Psoas muscle (tissue), 8 donors: ENCODE measurements around the gene PRSS21. TPM values are rescaled to one million over a fixed set of nuclear protein-coding genes. Genes with fewer than 3 reads are reported as not detected.

Source experiments
- ATAC-seq, 4 donors: fragments of 200-7000 bp; cut with Tn5 transposase; one replicate each; pipeline ENCODE4 v1.9.1; 2020; ENCODE audit warnings: moderate library complexity in 3 of 4, mild to moderate bottlenecking in 2 of 4
- DNase-seq, 2 donors: peaks; one replicate each; pipeline ENCODE4 v3.0.0-alpha.2; 2020
- H3K27ac ChIP-seq: fragments of 200-600 bp; one replicate; pipeline ENCODE4 v1.8.0; 2022
- H3K27me3 ChIP-seq, 3 donors: fragments of 200-600 bp in 1 of 3; one replicate each; pipeline versions ENCODE4 v1.6.1 to v1.8.0; 2013 to 2022; ENCODE audit warnings: low read length in 2 of 3, mild to moderate bottlenecking in 2 of 3, moderate library complexity in 1 of 3; ENCODE audit not compliant: insufficient read depth in 3 of 3
- H3K36me3 ChIP-seq, 2 donors: fragments of 200-600 bp in 1 of 2; one replicate each; pipeline versions ENCODE4 v1.6.1 to v1.8.0; 2013 to 2022; ENCODE audit warnings: low read depth in 1 of 2, mild to moderate bottlenecking in 1 of 2, moderate library complexity in 1 of 2; ENCODE audit not compliant: insufficient read depth in 1 of 2
- H3K4me1 ChIP-seq: fragments of 200-600 bp; one replicate; pipeline ENCODE4 v1.8.0; 2022
- H3K4me3 ChIP-seq: fragments of 200-600 bp; one replicate; pipeline ENCODE4 v1.8.0; 2022; ENCODE audit warnings: mild to moderate bottlenecking
- H3K9me3 ChIP-seq: fragments of 200-600 bp; one replicate; pipeline ENCODE4 v1.8.0; 2022
- CTCF ChIP-seq: fragments of 200-600 bp; IDR thresholded peaks from one replicate; pipeline ENCODE4 v1.8.0; 2022; ENCODE audit warnings: antibody characterized with exemption
- WGBS, 3 donors: extraction: QIAGEN DNeasy Blood & Tissue Kit; methylation state at CpG; one replicate each; pipeline versions ENCODE4 v1.1.6 to v1.1.7; 2013; 5-methylcytosine and 5-hydroxymethylcytosine counted together
- intact Hi-C, 2 donors: fragments of 100-400 bp; cut with DNase I; formaldehyde crosslinking; loops; one replicate each; pipeline versions ENCODE4 v1.11.0 to v1.14.2; 2022
- polyA plus RNA-seq, 3 donors: library from polyadenylated mRNA; stranded (reverse); fragments of 200-250 nt; gene quantifications; one replicate each; pipeline ENCODE4 v1.2.3, GENCODE V29; 2013
- total RNA-seq, 4 donors: library from RNA; stranded (reverse); fragmentation: NEBNext Ultra II Directional in 2 of 4; extraction: Animal tissue kit (Norgen Biotek cat#: 25700) in 2 of 4; gene quantifications; one replicate each; pipeline versions ENCODE4 v1.2.1 to v1.2.4, GENCODE V29; 2021 to 2023
- donor health status: healthy with polysubstance abuse.
- donor health status: DM: no; HTN: no; CAD: no; lungs with moderate emphysema.
- donor health status: Bipolar disorder and iron deficiency.
- donor health status: healthy.
- donor health status: DM: yes; HTN: yes; CAD: no.
- donor health status: DM: no; HTN: no; CAD: no.
- donor health status: DM: no; HTN: no; CAD: no.
- donor health status: DM: yes; HTN: yes; CAD: no.

The PRSS21 gene
- total and polyA plus RNA-seq, 7 donors: 0.05 to 0.20 (median 0.10) TPM; not detected in 4

- intact Hi-C loops: no loop called here
- WGBS, 3 donors: 78 to 82% (median 80%) methylated on average over 3 of the region's 3 CpGs
- H3K9me3 ChIP-seq: peaks cover 3% of the 10 kb centered on the region
- H3K4me1 ChIP-seq: peaks cover 6% of the 10 kb centered on the region
- H3K36me3 ChIP-seq: no peaks in the 10 kb centered on the region
- H3K27ac ChIP-seq: no peak overlapping the region
- no peak overlapping the region for H3K4me3 ChIP-seq
- no peak for TF ChIP-seq CTCF
- DNase-seq (no peak), ATAC-seq (no peak)
- peaks cover 0 to 3% (median 3%) of the 10 kb centered on the region in 3 donors for H3K27me3 ChIP-seq
Observed at GRCh38 chr16:2809149-2809760, 7.8 kb upstream of the PRSS21 start.

- DNase-seq (no peak), ATAC-seq (no peak)
- intact Hi-C loops: no loop called here
- peaks cover 0 to 4% (median under 1%) of the 10 kb centered on the region in 3 donors for H3K27me3 ChIP-seq
- WGBS, 3 donors: 76 to 90% (median 86%) methylated on average over 6 of the region's 6 CpGs
- no peaks in the 10 kb centered on the region for H3K9me3 ChIP-seq
- peaks cover 6% of the 10 kb centered on the region for H3K4me1 ChIP-seq
- no peak for TF ChIP-seq CTCF
- H3K36me3 ChIP-seq: no peaks in the 10 kb centered on the region
- no peak overlapping the region for H3K27ac ChIP-seq
- H3K4me3 ChIP-seq: no peak overlapping the region
Observed at GRCh38 chr16:2810651-2811050, 6.4 kb upstream of the PRSS21 start.

GRCh38 chr16:2811703-2812471, 5.2 kb upstream of the PRSS21 start:
- WGBS, 3 donors: 24 to 33% (median 25%) methylated on average over 15 of the region's 15 CpGs
- Histone ChIP-seq H3K36me3 (no peaks in the 10 kb centered on the region), H3K4me3 (no peak overlapping the region), H3K4me1 (peaks cover 6% of the 10 kb centered on the region), H3K27ac (no peak overlapping the region), H3K27me3 (peaks cover 0 to 10% (median 0%) of the 10 kb centered on the region in 3 donors), H3K9me3 (no peaks in the 10 kb centered on the region)
- DNase-seq: no peak
- ATAC-seq: peak in 2 of 4 donors; percentile 38 to 54
- intact Hi-C loops: no loop called here
- no peak for TF ChIP-seq CTCF

- peaks cover 0 to 12% (median 0%) of the 10 kb centered on the region in 3 donors for H3K27me3 ChIP-seq
- H3K36me3 ChIP-seq: no peaks in the 10 kb centered on the region
- no peak overlapping the region for H3K27ac ChIP-seq
- no peak for ATAC-seq
- DNase-seq: no peak
- no peaks in the 10 kb centered on the region for H3K9me3 ChIP-seq
- 45 to 49% (median 47%) methylated on average over 6 to 7 of the region's 7 CpGs for WGBS, 3 donors
- no peak overlapping the region for H3K4me3 ChIP-seq
- peaks cover 6% of the 10 kb centered on the region for H3K4me1 ChIP-seq
- TF ChIP-seq CTCF: no peak
- intact Hi-C loops: no loop called here
Observed at GRCh38 chr16:2813771-2814221, 3.2 kb upstream of the PRSS21 start.
